ENCODE measurements around the gene SEC16A. TPM values are rescaled to one million over a fixed set of nuclear protein-coding genes. Genes with fewer than 3 reads are reported as not detected.

The SEC16A gene
- total RNA-seq, 1 experiment from 2014 or later: 56.4 TPM

- no peak overlapping the region for H3K27ac ChIP-seq (ENCODE audit: insufficient read length, low read depth, low read length)
- Mint-ChIP-seq H3K9me3 (no peaks in the 10 kb centered on the region), H3K27ac (no peak overlapping the region), H3K4me3 (no peak overlapping the region), H3K36me3 (ENCODE audit: insufficient read depth in 1 of 3, low read depth in 3 of 3) (peaks cover 8 to 69% (median 60%) of the 10 kb centered on the region in 3 experiments; a peak in 6 of 7 replicates), H3K27me3 (ENCODE audit: low read depth) (no peaks in the 10 kb centered on the region), H3K4me1 (no peaks in the 10 kb centered on the region)
- H2AFZ ChIP-seq (ENCODE audit: low read length): no peak overlapping the region
- no peak overlapping the region for H3K56ac ChIP-seq (ENCODE audit: insufficient read length, low read depth, low read length)
- no peaks in the 10 kb centered on the region for H4K20me1 ChIP-seq (ENCODE audit: control insufficient read depth, insufficient read depth, insufficient read length)
- H4K91ac ChIP-seq (ENCODE audit: insufficient read length, low read depth, low read length): no peak overlapping the region
- no peaks in the 10 kb centered on the region for H3K79me2 ChIP-seq (ENCODE audit: insufficient read depth, low read length)
- no peak overlapping the region for H2BK5ac ChIP-seq (ENCODE audit: insufficient read length, low read length)
- no peak overlapping the region for H2BK120ac ChIP-seq (ENCODE audit: low read depth, low read length, poor library complexity, severe bottlenecking)
- no peaks in the 10 kb centered on the region for H3K27me3 ChIP-seq (ENCODE audit: insufficient read depth, low read length)
- H2BK12ac ChIP-seq (ENCODE audit: insufficient read length, low read depth, low read length): no peak overlapping the region
- no peaks in the 10 kb centered on the region for H3K4me1 ChIP-seq (ENCODE audit: insufficient read depth, low read length)
- no peak overlapping the region for H3K9ac ChIP-seq (ENCODE audit: extremely low read depth, insufficient read length, low read length)
- WGBS (ENCODE audit: extremely low coverage, insufficient read length, low lambda C conversion rate): no CpG with 5 or more reads among the region's 30 CpGs
- no peak overlapping the region for H3K4ac ChIP-seq (ENCODE audit: low read depth, low read length)
- H3K4me2 ChIP-seq (ENCODE audit: insufficient read depth, insufficient read length, low read length): no peak overlapping the region
- no peak overlapping the region for H2AK5ac ChIP-seq (ENCODE audit: insufficient read length, low read length)
- no peaks in the 10 kb centered on the region for H3K9me3 ChIP-seq (ENCODE audit: control insufficient read depth, low read depth, low read length)
- no peak for DNase-seq
- TF ChIP-seq, protein P1, sequence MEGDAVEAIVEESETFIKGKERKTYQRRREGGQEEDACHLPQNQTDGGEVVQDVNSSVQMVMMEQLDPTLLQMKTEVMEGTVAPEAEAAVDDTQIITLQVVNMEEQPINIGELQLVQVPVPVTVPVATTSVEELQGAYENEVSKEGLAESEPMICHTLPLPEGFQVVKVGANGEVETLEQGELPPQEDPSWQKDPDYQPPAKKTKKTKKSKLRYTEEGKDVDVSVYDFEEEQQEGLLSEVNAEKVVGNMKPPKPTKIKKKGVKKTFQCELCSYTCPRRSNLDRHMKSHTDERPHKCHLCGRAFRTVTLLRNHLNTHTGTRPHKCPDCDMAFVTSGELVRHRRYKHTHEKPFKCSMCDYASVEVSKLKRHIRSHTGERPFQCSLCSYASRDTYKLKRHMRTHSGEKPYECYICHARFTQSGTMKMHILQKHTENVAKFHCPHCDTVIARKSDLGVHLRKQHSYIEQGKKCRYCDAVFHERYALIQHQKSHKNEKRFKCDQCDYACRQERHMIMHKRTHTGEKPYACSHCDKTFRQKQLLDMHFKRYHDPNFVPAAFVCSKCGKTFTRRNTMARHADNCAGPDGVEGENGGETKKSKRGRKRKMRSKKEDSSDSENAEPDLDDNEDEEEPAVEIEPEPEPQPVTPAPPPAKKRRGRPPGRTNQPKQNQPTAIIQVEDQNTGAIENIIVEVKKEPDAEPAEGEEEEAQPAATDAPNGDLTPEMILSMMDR (conservative IDR thresholded peaks at IDR 0.05): no peak
- no peak overlapping the region for H4K8ac ChIP-seq (replicated peaks; ENCODE audit: insufficient read length, low read depth, low read length)
- H3K18ac ChIP-seq (ENCODE audit: insufficient read length, low read depth, low read length): no peak overlapping the region
- H2BK20ac ChIP-seq (ENCODE audit: low read depth, low read length, poor library complexity, severe bottlenecking): no peak overlapping the region
- no peak overlapping the region for H3T11ph ChIP-seq (ENCODE audit: low read length)
- H2BK15ac ChIP-seq (ENCODE audit: low read depth, low read length): no peak overlapping the region
- no peak overlapping the region for H3K14ac ChIP-seq (ENCODE audit: insufficient read depth, low read length)
- no peaks in the 10 kb centered on the region for H3K79me1 ChIP-seq (ENCODE audit: insufficient read depth, low read depth, low read length, poor library complexity, severe bottlenecking)
- H4K5ac ChIP-seq (ENCODE audit: insufficient read length, low read depth, low read length): no peak overlapping the region
- H3K23me2 ChIP-seq (ENCODE audit: insufficient read length, low read depth, low read length, poor library complexity, severe bottlenecking): no peaks in the 10 kb centered on the region
- H3K23ac ChIP-seq (ENCODE audit: insufficient read length, low read depth, low read length): no peak overlapping the region
Observed at GRCh38 chr9:136506425-136506824, 23.6 kb upstream of the SEC16A start.
